ENCODE measurements around the gene ZNF407.

Gene ZNF407

GRCh38 chr18:74718312-74718711, 120.6 kb downstream of the ZNF407 start:
- no peak for DNase-seq (ENCODE audit: low read depth in 3 of 3)

- no peak for DNase-seq (ENCODE audit: low read depth in 3 of 3)
Observed at GRCh38 chr18:74722237-74722636, 124.6 kb downstream of the ZNF407 start.

GRCh38 chr18:74724186-74724585, 126.5 kb downstream of the ZNF407 start:
- DNase-seq (ENCODE audit: low read depth in 3 of 3): no peak

GRCh38 chr18:74725690-74726089, 128.0 kb downstream of the ZNF407 start:
- no peak for DNase-seq (ENCODE audit: low read depth in 3 of 3)

GRCh38 chr18:74728586-74728985, 130.9 kb downstream of the ZNF407 start:
- DNase-seq (ENCODE audit: low read depth in 3 of 3): no peak

GRCh38 chr18:74731097-74731496, 133.4 kb downstream of the ZNF407 start:
- DNase-seq (ENCODE audit: low read depth in 3 of 3): no peak

- DNase-seq (ENCODE audit: low read depth in 3 of 3): no peak
Observed at GRCh38 chr18:74732380-74732779, 134.7 kb downstream of the ZNF407 start.

GRCh38 chr18:74733598-74733997, 135.9 kb downstream of the ZNF407 start:
- no peak for DNase-seq (ENCODE audit: low read depth in 3 of 3)

GRCh38 chr18:74734013-74734444, 136.4 kb downstream of the ZNF407 start:
- DNase-seq (ENCODE audit: low read depth in 3 of 3): no peak

GRCh38 chr18:74739926-74740325, 142.3 kb downstream of the ZNF407 start:
- no peak for DNase-seq (ENCODE audit: low read depth in 3 of 3)

- DNase-seq (ENCODE audit: low read depth in 3 of 3): no peak
Observed at GRCh38 chr18:74742573-74743243, 145.0 kb downstream of the ZNF407 start.

GRCh38 chr18:74745633-74746403, 148.1 kb downstream of the ZNF407 start:
- DNase-seq (ENCODE audit: low read depth in 3 of 3): no peak

GRCh38 chr18:74748809-74749208, 151.1 kb downstream of the ZNF407 start:
- no peak for DNase-seq (ENCODE audit: low read depth in 3 of 3)

- no peak for DNase-seq (ENCODE audit: low read depth in 3 of 3)
Observed at GRCh38 chr18:74758995-74759394, 161.3 kb downstream of the ZNF407 start.

- DNase-seq (ENCODE audit: low read depth in 3 of 3): no peak
Observed at GRCh38 chr18:74760026-74760425, 162.4 kb downstream of the ZNF407 start.

GRCh38 chr18:74760436-74760835, 162.8 kb downstream of the ZNF407 start:
- no peak for DNase-seq (ENCODE audit: low read depth in 3 of 3)

GRCh38 chr18:74766251-74766650, 168.6 kb downstream of the ZNF407 start:
- no peak for DNase-seq (ENCODE audit: low read depth in 3 of 3)

- no peak for DNase-seq (ENCODE audit: low read depth in 3 of 3)
Observed at GRCh38 chr18:74768096-74768495, 170.4 kb downstream of the ZNF407 start.

- no peak for DNase-seq (ENCODE audit: low read depth in 3 of 3)
Observed at GRCh38 chr18:74773171-74773624, 175.5 kb downstream of the ZNF407 start.

- DNase-seq (ENCODE audit: low read depth in 3 of 3): no peak
Observed at GRCh38 chr18:74774486-74774885, 176.8 kb downstream of the ZNF407 start.

GRCh38 chr18:74775239-74775638, 177.6 kb downstream of the ZNF407 start:
- no peak for DNase-seq (ENCODE audit: low read depth in 3 of 3)

GRCh38 chr18:74778191-74778847, 180.6 kb downstream of the ZNF407 start:
- no peak for DNase-seq (ENCODE audit: low read depth in 3 of 3)

GRCh38 chr18:74784752-74785151, 187.1 kb downstream of the ZNF407 start:
- no peak for DNase-seq (ENCODE audit: low read depth in 3 of 3)
